Body of pancreas (tissue), 4 donors: Measurements from ENCODE around the gene ARL14EPL. TPM values are rescaled to one million over a fixed set of nuclear protein-coding genes. Genes with fewer than 3 reads are reported as not detected.
"Not testable (repeated sequence)": the region's sequence is repeated elsewhere in the genome, so short reads cannot be mapped to it uniquely, and the experiment has no call there.

ENCODE experiments used
- ATAC-seq: fragments of 150-250 bp; one replicate; pipeline ENCODE4 v1.9.1; 2016
- DNase-seq, 4 donors: peaks; one replicate each; pipeline ENCODE4 v3.0.0-alpha.2; 2019
- H3K27ac ChIP-seq, 4 donors: fragments of 200-600 bp; sonication (generic); 1 replicate in 3 of 4; 2 replicates in 1 of 4; pipeline versions ENCODE4 v1.5.1 to v1.6.1; 2016 to 2019; ENCODE audit warnings: mild to moderate bottlenecking in 1 of 4, mixed read lengths in 1 of 4, moderate library complexity in 1 of 4
- H3K27me3 ChIP-seq, 2 donors: fragments of 200-600 bp; sonication (generic); one replicate each; pipeline ENCODE4 v1.6.0; 2016; ENCODE audit warnings: mild to moderate bottlenecking in 1 of 2
- H3K36me3 ChIP-seq, 2 donors: fragments of 200-600 bp; sonication (generic); replicated peaks in 1 of 2; 2 replicates each; pipeline ENCODE4 v1.5.1; 2016; ENCODE audit warnings: low read depth in 2 of 2; ENCODE audit not compliant: insufficient read depth in 1 of 2
- H3K4me1 ChIP-seq: fragments of 200-600 bp; sonication (generic); one replicate; pipeline ENCODE4 v1.6.0; 2016
- H3K4me3 ChIP-seq, 2 donors: fragments of 200-600 bp; sonication (generic); 1 replicate in 1 of 2; 2 replicates in 1 of 2; pipeline ENCODE4 v1.5.1; 2016 to 2019
- H3K9me3 ChIP-seq, 3 donors: fragments of 200-600 bp; sonication (generic); 1 replicate in 2 of 3; 2 replicates in 1 of 3; pipeline ENCODE4 v1.5.1; 2016
- POLR2A ChIP-seq, 3 donors: fragments of 450-650 bp; IDR thresholded peaks; one replicate each; pipeline ENCODE4 v1.6.1; 2016; ENCODE audit warnings: antibody characterized with exemption in 3 of 3, mild to moderate bottlenecking in 2 of 3
- WGBS, 2 donors: methylation state at CpG; one replicate each; pipeline ENCODE4 v1.1.5; 2017; 5-methylcytosine and 5-hydroxymethylcytosine counted together
- intact Hi-C: fragments of 100-400 bp; cut with DNase I; formaldehyde crosslinking; loops from one replicate; pipeline ENCODE4 v1.15.1; 2023
- total RNA-seq, 2 donors: library from RNA; depleted of rRNA; stranded (reverse); fragments of >200 nt; gene quantifications; one replicate each; pipeline ENCODE4 v1.1.0, GENCODE V29; 2016
- TF ChIP-seq, protein P1 (sequence below), 7 experiments: fragments of 450-650 bp in 4 of 7; fragments of 200-600 bp in 3 of 7; sonication (generic) in 3 of 7; IDR thresholded peaks; one replicate each; pipeline ENCODE4 v1.5.1; 2016 to 2019; ENCODE audit warnings: antibody characterized with exemption in 7 of 7

The ARL14EPL gene
- total RNA-seq, 2 donors from 2014 or later: not detected

GRCh38 chr5:116088062-116088461 lies 55.8 kb downstream of the ARL14EPL start:
- DNase-seq (no peak), ATAC-seq (no peak)
- intact Hi-C loops: no loop called here
- Histone ChIP-seq H3K36me3 (peaks cover 0 to 8% of the 10 kb centered on the region in 2 donors), H3K9me3 (no peaks in the 10 kb centered on the region), H3K27me3 (no peaks in the 10 kb centered on the region), H3K4me3 (no peak overlapping the region), H3K27ac (no peak overlapping the region), H3K4me1 (peaks cover 18% of the 10 kb centered on the region)
- no peak for TF ChIP-seq POLR2A (IDR thresholded peaks at IDR 0.05)
- TF ChIP-seq, protein P1, sequence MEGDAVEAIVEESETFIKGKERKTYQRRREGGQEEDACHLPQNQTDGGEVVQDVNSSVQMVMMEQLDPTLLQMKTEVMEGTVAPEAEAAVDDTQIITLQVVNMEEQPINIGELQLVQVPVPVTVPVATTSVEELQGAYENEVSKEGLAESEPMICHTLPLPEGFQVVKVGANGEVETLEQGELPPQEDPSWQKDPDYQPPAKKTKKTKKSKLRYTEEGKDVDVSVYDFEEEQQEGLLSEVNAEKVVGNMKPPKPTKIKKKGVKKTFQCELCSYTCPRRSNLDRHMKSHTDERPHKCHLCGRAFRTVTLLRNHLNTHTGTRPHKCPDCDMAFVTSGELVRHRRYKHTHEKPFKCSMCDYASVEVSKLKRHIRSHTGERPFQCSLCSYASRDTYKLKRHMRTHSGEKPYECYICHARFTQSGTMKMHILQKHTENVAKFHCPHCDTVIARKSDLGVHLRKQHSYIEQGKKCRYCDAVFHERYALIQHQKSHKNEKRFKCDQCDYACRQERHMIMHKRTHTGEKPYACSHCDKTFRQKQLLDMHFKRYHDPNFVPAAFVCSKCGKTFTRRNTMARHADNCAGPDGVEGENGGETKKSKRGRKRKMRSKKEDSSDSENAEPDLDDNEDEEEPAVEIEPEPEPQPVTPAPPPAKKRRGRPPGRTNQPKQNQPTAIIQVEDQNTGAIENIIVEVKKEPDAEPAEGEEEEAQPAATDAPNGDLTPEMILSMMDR (IDR thresholded peaks at IDR 0.05): no peak

- ATAC-seq (no peak), DNase-seq (no peak)
- no peak for TF ChIP-seq POLR2A (IDR thresholded peaks at IDR 0.05)
- TF ChIP-seq, protein P1 (IDR thresholded peaks at IDR 0.05): no peak
- Histone ChIP-seq H3K27ac (no peak overlapping the region), H3K36me3 (peaks cover 0 to 23% of the 10 kb centered on the region in 2 donors), H3K27me3 (no peaks in the 10 kb centered on the region), H3K4me3 (no peak overlapping the region), H3K9me3 (no peaks in the 10 kb centered on the region), H3K4me1 (peaks cover 12% of the 10 kb centered on the region)
- intact Hi-C loops: no loop called here
- 92% methylated on average over 3 of the region's 3 CpGs for WGBS, 2 donors
Observed at GRCh38 chr5:116090302-116090701, 58.0 kb downstream of the ARL14EPL start.

DNA sequence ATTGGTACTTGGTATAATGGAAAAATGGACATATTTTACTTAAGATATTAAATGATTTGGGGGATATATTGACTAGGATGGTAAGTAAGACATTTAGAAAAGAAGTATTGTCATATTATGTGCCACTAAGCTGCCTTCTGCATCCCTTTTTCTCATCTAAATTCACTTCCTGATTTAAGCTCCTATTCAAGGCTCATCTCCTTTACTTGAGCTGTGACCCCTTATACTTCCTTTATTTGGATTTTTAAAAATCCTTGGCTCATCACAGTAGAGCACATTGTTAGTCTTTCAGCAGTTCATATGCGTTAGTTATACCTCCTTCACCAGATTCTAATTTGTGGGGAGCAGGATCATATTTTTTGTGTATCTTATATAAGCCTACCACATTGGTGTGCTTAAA lies 59.1 kb downstream of the ARL14EPL start:
- ATAC-seq: no peak
- H3K4me3 ChIP-seq: no peak overlapping the region
- TF ChIP-seq, protein P1 (IDR thresholded peaks at IDR 0.05): no peak
- no peak for TF ChIP-seq POLR2A (IDR thresholded peaks at IDR 0.05)
- peaks cover 0 to 24% of the 10 kb centered on the region in 2 donors for H3K36me3 ChIP-seq
- H3K27me3 ChIP-seq: no peaks in the 10 kb centered on the region
- peaks cover 5% of the 10 kb centered on the region for H3K4me1 ChIP-seq
- H3K9me3 ChIP-seq: no peaks in the 10 kb centered on the region
- intact Hi-C loops: no loop called here
- no peak overlapping the region for H3K27ac ChIP-seq
- WGBS, 2 donors: 0% methylated on average over 1 of the region's 1 CpG
- DNase-seq: no peak

DNA sequence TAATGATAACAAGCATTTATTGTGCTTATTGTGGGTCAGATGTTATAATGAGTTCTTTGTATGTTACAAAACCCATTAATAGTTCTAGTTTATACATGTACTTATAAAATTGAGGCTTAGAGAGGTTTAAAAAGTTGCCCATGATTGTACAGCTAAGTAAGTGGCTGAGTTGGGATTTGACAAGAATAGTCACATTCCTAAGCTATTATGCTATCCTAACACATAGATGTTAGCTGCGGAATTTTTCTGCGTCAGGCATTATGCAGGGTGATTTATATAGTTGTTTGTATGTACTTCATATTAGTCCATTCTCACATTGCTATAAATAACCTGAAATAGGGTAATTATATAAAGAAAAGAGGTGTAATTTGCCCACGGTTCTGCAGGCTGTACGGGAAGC lies 65.0 kb downstream of the ARL14EPL start:
- no peaks in the 10 kb centered on the region for H3K4me1 ChIP-seq
- H3K27ac ChIP-seq: no peak overlapping the region
- no peaks in the 10 kb centered on the region for H3K9me3 ChIP-seq
- intact Hi-C loops: no loop called here
- H3K4me3 ChIP-seq: no peak overlapping the region
- ATAC-seq: no peak
- 94 to 97% methylated on average over 4 of the region's 4 CpGs for WGBS, 2 donors
- TF ChIP-seq POLR2A (IDR thresholded peaks at IDR 0.05): no peak
- TF ChIP-seq, protein P1 (IDR thresholded peaks at IDR 0.05): no peak
- no peak for DNase-seq
- H3K27me3 ChIP-seq: no peaks in the 10 kb centered on the region
- peaks cover 0 to 23% of the 10 kb centered on the region in 2 donors for H3K36me3 ChIP-seq

DNA sequence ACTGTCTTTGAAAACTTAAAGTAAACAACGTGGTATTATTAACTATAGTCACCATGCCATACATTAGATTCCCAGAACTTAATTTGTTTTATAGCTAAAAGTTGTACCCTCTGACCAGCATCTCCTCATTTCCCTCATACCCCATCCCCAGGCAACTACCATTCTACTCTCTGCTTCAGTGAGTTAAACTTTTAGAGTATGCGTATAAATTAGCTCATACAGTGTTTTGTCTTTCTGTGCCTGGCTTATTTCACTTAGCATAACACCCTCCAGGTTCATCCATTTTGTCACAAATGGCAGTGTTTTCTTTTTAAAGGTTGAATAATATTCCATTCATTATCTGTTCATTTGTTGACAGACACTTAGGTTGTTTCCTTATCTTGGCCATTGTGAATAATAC lies 66.7 kb downstream of the ARL14EPL start:
- ATAC-seq: no peak
- H3K36me3 ChIP-seq: peaks cover 0 to 14% of the 10 kb centered on the region in 2 donors
- no peak overlapping the region for H3K27ac ChIP-seq
- WGBS, 2 donors: 90 to 91% methylated on average over 2 of the region's 2 CpGs
- H3K9me3 ChIP-seq: no peaks in the 10 kb centered on the region
- no peaks in the 10 kb centered on the region for H3K4me1 ChIP-seq
- no peak overlapping the region for H3K4me3 ChIP-seq
- DNase-seq: no peak
- TF ChIP-seq POLR2A (IDR thresholded peaks at IDR 0.05): no peak
- TF ChIP-seq, protein P1 (IDR thresholded peaks at IDR 0.05): no peak
- intact Hi-C loops: no loop called here
- H3K27me3 ChIP-seq: no peaks in the 10 kb centered on the region

DNA sequence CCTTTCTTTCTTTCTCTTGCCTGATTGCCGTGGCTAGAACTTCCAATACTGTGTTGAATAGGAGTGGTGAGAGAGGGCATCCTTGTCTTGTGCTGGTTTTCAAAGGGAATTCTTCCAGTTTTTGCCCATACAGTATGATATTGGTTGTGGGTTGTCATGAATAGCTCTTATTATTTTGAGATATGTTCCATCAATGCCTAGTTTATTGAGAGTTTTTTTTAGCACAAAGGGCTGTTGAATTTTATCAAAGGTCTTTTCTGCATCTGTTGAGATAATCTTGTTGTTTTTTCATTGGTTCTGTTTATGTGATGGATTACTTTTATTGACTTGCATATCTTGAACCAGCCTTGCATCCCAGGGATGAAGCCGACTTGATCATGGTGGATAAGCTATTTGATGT lies 72.7 kb downstream of the ARL14EPL start:
- H3K27me3 ChIP-seq, H3K4me3 ChIP-seq, intact Hi-C loops, DNase-seq, H3K36me3 ChIP-seq, ATAC-seq, H3K27ac ChIP-seq, H3K9me3 ChIP-seq, H3K4me1 ChIP-seq: not testable (repeated sequence)
- 81 to 95% methylated on average over 2 of the region's 2 CpGs for WGBS, 2 donors
